Mucosa of gallbladder (tissue), 1 donor: ENCODE data around the gene TNN. TPM values are rescaled to one million over a fixed set of nuclear protein-coding genes. Genes with fewer than 3 reads are reported as not detected.

Experiments used
- DNase-seq: peaks from one replicate; pipeline ENCODE4 v3.0.0-alpha.2; 2020; ENCODE audit warnings: low spot score
- total RNA-seq: library from RNA; stranded (reverse); gene quantifications from one replicate; pipeline ENCODE4 v1.2.1, GENCODE V29; 2021
- donor health status: DM: no; HTN: no; CAD: no.

The TNN gene
- total RNA-seq, 1 donor from 2014 or later, result 3.6 TPM

GRCh38 chr1:175145899-175146528 is 78.4 kb downstream of the TNN start:
- no peak for DNase-seq

- DNase-seq, result peak; percentile 62
Measured at GRCh38 chr1:175146529-175147213, 79.0 kb downstream of the TNN start.

GRCh38 chr1:175147569-175147968 is 79.9 kb downstream of the TNN start:
- no peak for DNase-seq

- no peak for DNase-seq
Measured at GRCh38 chr1:175148068-175148467, 80.4 kb downstream of the TNN start.

- DNase-seq, result no peak
Measured at GRCh38 chr1:175150596-175151319, 83.1 kb downstream of the TNN start.

GRCh38 chr1:175152006-175152652 is 84.5 kb downstream of the TNN start:
- DNase-seq, result peak; percentile 53

- DNase-seq, result peak; percentile 74
Measured at GRCh38 chr1:175154629-175155472, 87.2 kb downstream of the TNN start.

GRCh38 chr1:175155473-175155856 is 87.8 kb downstream of the TNN start:
- DNase-seq, result no peak

- DNase-seq, result no peak
Measured at GRCh38 chr1:175155936-175156335, 88.3 kb downstream of the TNN start.

- DNase-seq, result no peak
Measured at GRCh38 chr1:175157200-175157599, 89.6 kb downstream of the TNN start.

- DNase-seq, result no peak
Measured at GRCh38 chr1:175158170-175158591, 90.5 kb downstream of the TNN start.

- no peak for DNase-seq
Measured at GRCh38 chr1:175162955-175163354, 95.3 kb downstream of the TNN start.

GRCh38 chr1:175163702-175164101 is 96.1 kb downstream of the TNN start:
- no peak for DNase-seq

- no peak for DNase-seq
Measured at GRCh38 chr1:175164751-175165150, 97.1 kb downstream of the TNN start.

GRCh38 chr1:175166746-175167145 is 99.1 kb downstream of the TNN start:
- DNase-seq, result no peak

- DNase-seq, result no peak
Measured at GRCh38 chr1:175167861-175168260, 100.2 kb downstream of the TNN start.

- DNase-seq, result no peak
Measured at GRCh38 chr1:175168782-175169181, 101.1 kb downstream of the TNN start.

- DNase-seq, result no peak
Measured at GRCh38 chr1:175169286-175170018, 101.8 kb downstream of the TNN start.

GRCh38 chr1:175171036-175171913 is 103.6 kb downstream of the TNN start:
- no peak for DNase-seq

GRCh38 chr1:175172503-175172902 is 104.9 kb downstream of the TNN start:
- no peak for DNase-seq
